Ishikawa (cell line): ENCODE measurements around the gene CSNK1G1.

Experiments
- CEBPB ChIP-seq: IDR thresholded peaks from 2 replicates; pipeline ENCODE4 v1.6.1; 2012
- CREB1 ChIP-seq: IDR thresholded peaks from 2 replicates; pipeline ENCODE4 v1.6.1; 2012; ENCODE audit warnings: low read depth
- EGR1 ChIP-seq: IDR thresholded peaks from 2 replicates; pipeline ENCODE4 v1.6.1; 2012
- EP300 ChIP-seq: IDR thresholded peaks from 2 replicates; pipeline ENCODE4 v1.6.1; 2012; ENCODE audit warnings: borderline replicate concordance
- FOXM1 ChIP-seq: IDR thresholded peaks from 2 replicates; pipeline ENCODE4 v1.6.1; 2012; ENCODE audit warnings: low read depth, borderline replicate concordance
- MAX ChIP-seq: IDR thresholded peaks from 2 replicates; pipeline ENCODE4 v1.6.1; 2012
- NFIC ChIP-seq: IDR thresholded peaks from 2 replicates; pipeline ENCODE4 v1.6.1; 2012
- RAD21 ChIP-seq: IDR thresholded peaks from 2 replicates; pipeline ENCODE4 v1.6.1; 2012; ENCODE audit warnings: low read depth
- REST ChIP-seq: IDR thresholded peaks from 2 replicates; pipeline ENCODE4 v1.6.1; 2012; ENCODE audit warnings: low read depth, mild to moderate bottlenecking
- TAF1 ChIP-seq: IDR thresholded peaks from 2 replicates; pipeline ENCODE4 v1.6.1; 2012; ENCODE audit warnings: low read depth, mild to moderate bottlenecking
- TCF12 ChIP-seq: IDR thresholded peaks from 2 replicates; pipeline ENCODE4 v1.6.1; 2012; ENCODE audit warnings: low read depth
- TEAD4 ChIP-seq: IDR thresholded peaks from 2 replicates; pipeline ENCODE4 v1.6.1; 2012
- USF1 ChIP-seq: IDR thresholded peaks from 2 replicates; pipeline ENCODE4 v1.6.1; 2012
- YY1 ChIP-seq: IDR thresholded peaks from 2 replicates; pipeline ENCODE4 v1.6.1; 2012; ENCODE audit warnings: low read depth
- ZBTB7A ChIP-seq: IDR thresholded peaks from 2 replicates; pipeline ENCODE4 v1.6.1; 2012; ENCODE audit warnings: low read depth

The CSNK1G1 gene

GRCh38 chr15:64161688-64162477 lies 194.1 kb downstream of the CSNK1G1 start:
- TF ChIP-seq TCF12: no peak
- no peak for TF ChIP-seq REST
- no peak for TF ChIP-seq RAD21
- no peak for TF ChIP-seq YY1
- TF ChIP-seq TAF1: no peak
- TF ChIP-seq EGR1: no peak
- TF ChIP-seq ZBTB7A: no peak
- no peak for TF ChIP-seq CREB1
- no peak for TF ChIP-seq FOXM1
- no peak for TF ChIP-seq USF1
- no peak for TF ChIP-seq EP300
- no peak for TF ChIP-seq MAX
- TF ChIP-seq TEAD4: no peak
- TF ChIP-seq CEBPB: no peak
- no peak for TF ChIP-seq NFIC

- no peak for TF ChIP-seq TCF12
- TF ChIP-seq USF1: no peak
- no peak for TF ChIP-seq REST
- TF ChIP-seq NFIC: no peak
- TF ChIP-seq ZBTB7A: no peak
- TF ChIP-seq TAF1: no peak
- TF ChIP-seq YY1: no peak
- TF ChIP-seq CEBPB: no peak
- no peak for TF ChIP-seq TEAD4
- no peak for TF ChIP-seq MAX
- no peak for TF ChIP-seq EGR1
- TF ChIP-seq EP300: no peak
- TF ChIP-seq CREB1: no peak
- TF ChIP-seq RAD21: no peak
These were observed 197.4 kb downstream of the CSNK1G1 start for GRCh38 chr15:64158363-64159134.

GRCh38 chr15:64157599-64158125 lies 198.3 kb downstream of the CSNK1G1 start:
- TF ChIP-seq TCF12: no peak
- no peak for TF ChIP-seq REST
- TF ChIP-seq EP300: no peak
- no peak for TF ChIP-seq CREB1
- TF ChIP-seq TAF1: no peak
- TF ChIP-seq NFIC: no peak
- no peak for TF ChIP-seq RAD21
- TF ChIP-seq FOXM1: no peak
- no peak for TF ChIP-seq TEAD4
- TF ChIP-seq USF1: no peak
- no peak for TF ChIP-seq ZBTB7A
- no peak for TF ChIP-seq EGR1
- no peak for TF ChIP-seq MAX
- TF ChIP-seq YY1: no peak
- TF ChIP-seq CEBPB: no peak
